ENCODE measurements around the gene MRPS12.

DNA sequence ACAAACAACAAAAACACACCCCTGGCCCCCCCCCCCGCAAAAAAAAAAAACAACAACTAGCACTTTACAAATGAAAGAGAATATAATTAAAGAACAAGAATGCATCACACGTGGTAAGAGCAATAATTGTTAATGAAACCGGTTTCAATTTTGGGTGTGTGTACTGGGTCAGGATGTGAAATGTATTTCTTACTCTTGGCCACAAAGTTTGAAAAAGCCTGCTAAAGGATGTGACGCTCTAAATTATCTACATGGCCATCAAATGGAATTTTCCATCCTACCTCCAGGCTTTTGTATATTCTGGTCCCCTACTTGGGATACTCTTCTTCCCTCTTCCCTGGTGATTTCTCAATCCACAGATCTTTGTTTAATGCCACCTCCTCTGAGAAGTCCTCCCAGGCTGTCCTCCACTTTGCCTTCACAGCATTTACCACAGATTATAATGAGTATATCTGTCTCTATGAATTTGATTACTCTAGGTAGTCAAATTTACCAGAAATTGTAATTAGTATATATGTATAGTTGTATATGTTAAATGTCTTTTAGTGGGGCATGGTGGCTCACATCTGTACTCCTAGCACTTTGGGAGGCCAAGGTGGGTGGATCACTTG, 2.2 kb upstream of the MRPS12 start:
- TF ChIP-seq, protein P1, sequence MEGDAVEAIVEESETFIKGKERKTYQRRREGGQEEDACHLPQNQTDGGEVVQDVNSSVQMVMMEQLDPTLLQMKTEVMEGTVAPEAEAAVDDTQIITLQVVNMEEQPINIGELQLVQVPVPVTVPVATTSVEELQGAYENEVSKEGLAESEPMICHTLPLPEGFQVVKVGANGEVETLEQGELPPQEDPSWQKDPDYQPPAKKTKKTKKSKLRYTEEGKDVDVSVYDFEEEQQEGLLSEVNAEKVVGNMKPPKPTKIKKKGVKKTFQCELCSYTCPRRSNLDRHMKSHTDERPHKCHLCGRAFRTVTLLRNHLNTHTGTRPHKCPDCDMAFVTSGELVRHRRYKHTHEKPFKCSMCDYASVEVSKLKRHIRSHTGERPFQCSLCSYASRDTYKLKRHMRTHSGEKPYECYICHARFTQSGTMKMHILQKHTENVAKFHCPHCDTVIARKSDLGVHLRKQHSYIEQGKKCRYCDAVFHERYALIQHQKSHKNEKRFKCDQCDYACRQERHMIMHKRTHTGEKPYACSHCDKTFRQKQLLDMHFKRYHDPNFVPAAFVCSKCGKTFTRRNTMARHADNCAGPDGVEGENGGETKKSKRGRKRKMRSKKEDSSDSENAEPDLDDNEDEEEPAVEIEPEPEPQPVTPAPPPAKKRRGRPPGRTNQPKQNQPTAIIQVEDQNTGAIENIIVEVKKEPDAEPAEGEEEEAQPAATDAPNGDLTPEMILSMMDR (IDR thresholded peaks at IDR 0.05), result no peak
- TF ChIP-seq IRF2 (CRISPR knock-in tag; IDR thresholded peaks at IDR 0.05; ENCODE audit: borderline replicate concordance, low read depth) (no peak), E2F4 (CRISPR knock-in tag; IDR thresholded peaks at IDR 0.05; ENCODE audit: borderline replicate concordance, low read depth) (no peak), ESRRA (CRISPR knock-in tag; IDR thresholded peaks at IDR 0.05; ENCODE audit: borderline replicate concordance) (no peak), ZNF232 (CRISPR knock-in tag; IDR thresholded peaks at IDR 0.05) (no peak), MAX (CRISPR knock-in tag; IDR thresholded peaks at IDR 0.05) (no peak), ATF2 (CRISPR knock-in tag; IDR thresholded peaks at IDR 0.05; ENCODE audit: borderline replicate concordance, low read depth) (no peak), KAT7 (CRISPR knock-in tag; IDR thresholded peaks at IDR 0.05; ENCODE audit: borderline replicate concordance) (no peak), CREB1 (CRISPR knock-in tag; IDR thresholded peaks at IDR 0.05) (no peak), NR1H2 (CRISPR knock-in tag; IDR thresholded peaks at IDR 0.05) (no peak)
- TF ChIP-seq, protein P2, sequence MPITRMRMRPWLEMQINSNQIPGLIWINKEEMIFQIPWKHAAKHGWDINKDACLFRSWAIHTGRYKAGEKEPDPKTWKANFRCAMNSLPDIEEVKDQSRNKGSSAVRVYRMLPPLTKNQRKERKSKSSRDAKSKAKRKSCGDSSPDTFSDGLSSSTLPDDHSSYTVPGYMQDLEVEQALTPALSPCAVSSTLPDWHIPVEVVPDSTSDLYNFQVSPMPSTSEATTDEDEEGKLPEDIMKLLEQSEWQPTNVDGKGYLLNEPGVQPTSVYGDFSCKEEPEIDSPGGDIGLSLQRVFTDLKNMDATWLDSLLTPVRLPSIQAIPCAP (CRISPR knock-in tag; IDR thresholded peaks at IDR 0.05), result no peak

Measured in WTC11 (cell line).